ENCODE measurements around the gene DOCK1. TPM values are rescaled to one million over a fixed set of nuclear protein-coding genes. Genes with fewer than 3 reads are reported as not detected.

The DOCK1 gene
- total RNA-seq, 1 experiment from 2014 or later, result 40.0 TPM

- TF ChIP-seq CTCF (IDR thresholded peaks at IDR 0.05; ENCODE audit: unreplicated experiment), result no peak
- no peak for DNase-seq (ENCODE audit: unreplicated experiment)
- CTCF ChIA-PET, result no interaction called here
- no peak overlapping the region for H3K4me3 Mint-ChIP-seq (ENCODE audit: unreplicated experiment)
- H3K9me3 Mint-ChIP-seq (ENCODE audit: unreplicated experiment), result no peaks in the 10 kb centered on the region
- peaks cover 72% of the 10 kb centered on the region for H3K36me3 Mint-ChIP-seq (ENCODE audit: insufficient read depth, unreplicated experiment)
- no peaks in the 10 kb centered on the region for H3K27me3 Mint-ChIP-seq (ENCODE audit: insufficient read depth, unreplicated experiment)
- POLR2A ChIA-PET, result no interaction called here
- no peaks in the 10 kb centered on the region for H3K4me1 Mint-ChIP-seq (ENCODE audit: insufficient read depth, unreplicated experiment)
- intact Hi-C loops (cut with micrococcal nuclease), result no loop called here
- BruUV-seq (replicated peaks), result no TSS peak
- no peak overlapping the region for H3K27ac Mint-ChIP-seq (ENCODE audit: low read depth, unreplicated experiment)
These were observed 168.4 kb downstream of the DOCK1 start for GRCh38 chr10:127073666-127074065.

- Mint-ChIP-seq H3K4me1 (ENCODE audit: insufficient read depth, unreplicated experiment) (no peaks in the 10 kb centered on the region), H3K9me3 (ENCODE audit: unreplicated experiment) (no peaks in the 10 kb centered on the region), H3K4me3 (ENCODE audit: unreplicated experiment) (no peak overlapping the region), H3K27me3 (ENCODE audit: insufficient read depth, unreplicated experiment) (no peaks in the 10 kb centered on the region), H3K36me3 (ENCODE audit: insufficient read depth, unreplicated experiment) (peaks cover 46% of the 10 kb centered on the region), H3K27ac (ENCODE audit: low read depth, unreplicated experiment) (no peak overlapping the region)
- no peak for TF ChIP-seq CTCF (IDR thresholded peaks at IDR 0.05; ENCODE audit: unreplicated experiment)
- POLR2A ChIA-PET, result no interaction called here
- CTCF ChIA-PET, result no interaction called here
- intact Hi-C loops (cut with micrococcal nuclease), result no loop called here
- no peak for DNase-seq (ENCODE audit: unreplicated experiment)
- BruUV-seq (replicated peaks), result no TSS peak
These were observed 174.2 kb downstream of the DOCK1 start for GRCh38 chr10:127079392-127079791.

GRCh38 chr10:127080317-127080716 lies 175.1 kb downstream of the DOCK1 start:
- no peaks in the 10 kb centered on the region for H3K9me3 Mint-ChIP-seq (ENCODE audit: unreplicated experiment)
- no TSS peak for BruUV-seq (replicated peaks)
- no peak for DNase-seq (ENCODE audit: unreplicated experiment)
- intact Hi-C loops (cut with micrococcal nuclease), result no loop called here
- H3K27ac Mint-ChIP-seq (ENCODE audit: low read depth, unreplicated experiment), result no peak overlapping the region
- ChIA-PET CTCF (interaction anchor here (0.8 kb wide), 1 partner anchor 185 kb away, joined by 4 read pairs; no protein-coding TSS in a partner anchor), POLR2A (no interaction called here)
- no peaks in the 10 kb centered on the region for H3K4me1 Mint-ChIP-seq (ENCODE audit: insufficient read depth, unreplicated experiment)
- no peaks in the 10 kb centered on the region for H3K27me3 Mint-ChIP-seq (ENCODE audit: insufficient read depth, unreplicated experiment)
- TF ChIP-seq CTCF (IDR thresholded peaks at IDR 0.05; ENCODE audit: unreplicated experiment), result no peak
- H3K36me3 Mint-ChIP-seq (ENCODE audit: insufficient read depth, unreplicated experiment), result peaks cover 38% of the 10 kb centered on the region
- no peak overlapping the region for H3K4me3 Mint-ChIP-seq (ENCODE audit: unreplicated experiment)

DNA sequence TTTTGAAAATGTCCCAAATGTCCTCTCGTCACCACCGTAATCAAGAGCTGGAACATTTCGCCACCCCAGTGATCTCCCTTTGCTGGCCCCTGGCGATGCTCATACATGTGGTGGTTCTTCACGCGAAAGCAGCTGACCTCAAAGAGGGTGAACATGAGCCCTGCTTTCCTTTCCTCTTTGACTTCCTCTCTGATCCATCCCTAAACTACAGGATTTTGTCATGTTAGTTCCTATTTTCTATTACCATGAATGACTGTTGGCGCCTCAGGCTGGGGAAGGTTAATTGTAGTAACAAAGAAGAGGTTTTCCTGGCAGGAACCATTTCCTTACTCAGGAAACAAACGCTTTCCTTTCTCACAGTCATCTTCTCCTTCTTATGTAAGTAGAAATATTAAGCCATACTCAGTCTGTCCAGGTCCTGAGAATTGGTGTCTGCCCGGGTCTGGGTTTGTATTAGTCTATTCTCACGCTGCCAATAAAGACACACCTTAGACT lies 176.7 kb downstream of the DOCK1 start:
- Mint-ChIP-seq H3K9me3 (ENCODE audit: unreplicated experiment) (no peaks in the 10 kb centered on the region), H3K27me3 (ENCODE audit: insufficient read depth, unreplicated experiment) (no peaks in the 10 kb centered on the region), H3K27ac (ENCODE audit: low read depth, unreplicated experiment) (no peak overlapping the region), H3K4me3 (ENCODE audit: unreplicated experiment) (no peak overlapping the region), H3K4me1 (ENCODE audit: insufficient read depth, unreplicated experiment) (no peaks in the 10 kb centered on the region), H3K36me3 (ENCODE audit: insufficient read depth, unreplicated experiment) (peaks cover 23% of the 10 kb centered on the region)
- no peak for TF ChIP-seq CTCF (IDR thresholded peaks at IDR 0.05; ENCODE audit: unreplicated experiment)
- ChIA-PET CTCF (no interaction called here), POLR2A (no interaction called here)
- DNase-seq (ENCODE audit: unreplicated experiment), result no peak
- BruUV-seq (replicated peaks), result no TSS peak
- intact Hi-C loops (cut with micrococcal nuclease), result no loop called here
